Spleen (tissue), 11 donors: ENCODE measurements around the gene TRABD2A. TPM values are rescaled to one million over a fixed set of nuclear protein-coding genes. Genes with fewer than 3 reads are reported as not detected.
"Not testable (repeated sequence)": the region's sequence is repeated elsewhere in the genome, so short reads cannot be mapped to it uniquely, and the experiment has no call there.

Experiments used
- DNase-seq: peaks from one replicate; pipeline ENCODE4 v3.0.0-alpha.2; 2020
- H3K27ac ChIP-seq, 8 donors: fragments of 200-600 bp; sonication (generic) in 7 of 8; 1 replicate in 4 of 8; 2 replicates in 4 of 8; pipeline versions ENCODE4 v1.5.0 to v1.8.0; 2016 to 2021; ENCODE audit warnings: inconsistent platforms in 4 of 8, mild to moderate bottlenecking in 4 of 8, moderate library complexity in 1 of 8
- H3K27me3 ChIP-seq, 7 donors: fragments of 200-600 bp; sonication (generic) in 6 of 7; replicated peaks in 1 of 7; 1 replicate in 4 of 7; 2 replicates in 3 of 7; pipeline versions ENCODE4 v1.5.0 to v1.8.0; 2016 to 2021; ENCODE audit warnings: inconsistent platforms in 3 of 7, mild to moderate bottlenecking in 1 of 7
- H3K36me3 ChIP-seq, 6 donors: fragments of 200-600 bp; sonication (generic) in 5 of 6; 1 replicate in 4 of 6; 2 replicates in 2 of 6; pipeline versions ENCODE4 v1.5.0 to v1.8.0; 2016 to 2021; ENCODE audit warnings: inconsistent platforms in 2 of 6
- H3K4me1 ChIP-seq, 6 donors: fragments of 200-600 bp; sonication (generic) in 5 of 6; 1 replicate in 3 of 6; 2 replicates in 3 of 6; pipeline versions ENCODE4 v1.5.0 to v1.8.0; 2016 to 2021; ENCODE audit warnings: inconsistent platforms in 3 of 6
- H3K4me3 ChIP-seq, 8 donors: fragments of 200-600 bp; sonication (generic) in 7 of 8; 1 replicate in 4 of 8; 2 replicates in 4 of 8; pipeline versions ENCODE4 v1.5.0 to v1.8.0; 2016 to 2021; ENCODE audit warnings: inconsistent platforms in 4 of 8, mild to moderate bottlenecking in 4 of 8, moderate library complexity in 2 of 8
- H3K9me3 ChIP-seq, 8 donors: fragments of 200-600 bp; sonication (generic) in 7 of 8; 1 replicate in 4 of 8; 2 replicates in 4 of 8; pipeline versions ENCODE4 v1.5.0 to v1.8.0; 2016 to 2021; ENCODE audit warnings: inconsistent platforms in 4 of 8
- POLR2A ChIP-seq, 3 donors: fragments of 450-650 bp; IDR thresholded peaks; one replicate each; pipeline ENCODE4 v1.5.1; 2017; ENCODE audit warnings: antibody characterized with exemption in 3 of 3, mild to moderate bottlenecking in 1 of 3
- POLR2AphosphoS5 ChIP-seq, 3 donors: sonication (generic); formaldehyde crosslinking; IDR thresholded peaks; one replicate each; pipeline ENCODE4 v1.5.1; 2017; ENCODE audit warnings: antibody characterized with exemption in 3 of 3
- WGBS, 5 donors: extraction: QIAGEN DNeasy Blood & Tissue Kit in 3 of 5; methylation state at CpG; one replicate each; pipeline versions ENCODE4 v1.1.5 to v1.1.7; 2013 to 2018; 5-methylcytosine and 5-hydroxymethylcytosine counted together
- intact Hi-C: fragments of 100-400 bp; cut with DNase I; formaldehyde crosslinking; loops from one replicate; pipeline ENCODE4 v1.15.0; 2023; ENCODE audit warnings: low total_unique reads
- polyA plus RNA-seq, 3 donors: library from polyadenylated mRNA; stranded (reverse); fragments of 200-250 nt; gene quantifications; one replicate each; pipeline ENCODE4 v1.2.1, GENCODE V29; 2013
- total RNA-seq, 7 donors: library from RNA; depleted of rRNA in 3 of 7; stranded (reverse); fragments of >200 nt in 3 of 7; fragmentation: NEBNext Ultra II Directional in 4 of 7; extraction: Animal tissue kit (Norgen Biotek cat#: 25700) in 4 of 7; gene quantifications; one replicate each; pipeline versions ENCODE4 v1.1.0 to v1.2.1, GENCODE V29; 2016 to 2021
- TF ChIP-seq, protein P1 (sequence below), 11 experiments: fragments of 200-600 bp in 7 of 11; fragments of 450-650 bp in 4 of 11; sonication (generic) in 4 of 11; IDR thresholded peaks in 8 of 11; conservative IDR thresholded peaks in 3 of 11; 1 replicate in 7 of 11; 2 replicates in 4 of 11; pipeline versions ENCODE4 v1.4.0 to v1.8.0; 2016 to 2021; ENCODE audit warnings: antibody characterized with exemption in 11 of 11, inconsistent platforms in 4 of 11, mild to moderate bottlenecking in 1 of 11
- donor health status: healthy with polysubstance abuse.
- donor health status: DM: no; HTN: no; CAD: no; lungs with moderate emphysema.
- donor health status: DM: no; HTN: no; CAD: no.
- donor health status: Bipolar disorder and iron deficiency.
- donor health status: healthy.
- donor health status: DM: no; HTN: no; CAD: no.
- donor health status: DM: yes; HTN: yes; CAD: no.

TRABD2A gene
- total and polyA plus RNA-seq, 10 donors, result 4.5 to 12.5 (median 8.3) TPM

DNA sequence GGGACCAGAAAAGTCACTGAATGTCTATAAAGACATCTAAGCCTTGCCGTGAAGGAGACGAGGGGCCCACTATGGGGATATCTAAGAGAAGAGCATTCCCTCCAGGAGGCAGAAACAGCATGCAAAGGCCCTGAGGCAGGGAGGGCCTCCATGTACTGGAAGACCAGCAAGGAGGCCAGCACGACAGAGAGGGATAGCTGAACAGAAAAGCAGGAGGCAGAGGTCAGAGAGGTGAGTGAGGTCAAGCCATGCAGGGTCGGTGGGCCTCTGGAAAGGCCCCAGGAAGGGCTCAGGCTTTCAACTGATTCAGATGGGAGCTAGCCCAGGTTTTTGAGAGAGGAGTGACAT, 5.7 kb downstream of the TRABD2A start:
- no peak for TF ChIP-seq POLR2AphosphoS5 (IDR thresholded peaks at IDR 0.05)
- no peak for TF ChIP-seq POLR2A (IDR thresholded peaks at IDR 0.05)
- TF ChIP-seq, protein P1, sequence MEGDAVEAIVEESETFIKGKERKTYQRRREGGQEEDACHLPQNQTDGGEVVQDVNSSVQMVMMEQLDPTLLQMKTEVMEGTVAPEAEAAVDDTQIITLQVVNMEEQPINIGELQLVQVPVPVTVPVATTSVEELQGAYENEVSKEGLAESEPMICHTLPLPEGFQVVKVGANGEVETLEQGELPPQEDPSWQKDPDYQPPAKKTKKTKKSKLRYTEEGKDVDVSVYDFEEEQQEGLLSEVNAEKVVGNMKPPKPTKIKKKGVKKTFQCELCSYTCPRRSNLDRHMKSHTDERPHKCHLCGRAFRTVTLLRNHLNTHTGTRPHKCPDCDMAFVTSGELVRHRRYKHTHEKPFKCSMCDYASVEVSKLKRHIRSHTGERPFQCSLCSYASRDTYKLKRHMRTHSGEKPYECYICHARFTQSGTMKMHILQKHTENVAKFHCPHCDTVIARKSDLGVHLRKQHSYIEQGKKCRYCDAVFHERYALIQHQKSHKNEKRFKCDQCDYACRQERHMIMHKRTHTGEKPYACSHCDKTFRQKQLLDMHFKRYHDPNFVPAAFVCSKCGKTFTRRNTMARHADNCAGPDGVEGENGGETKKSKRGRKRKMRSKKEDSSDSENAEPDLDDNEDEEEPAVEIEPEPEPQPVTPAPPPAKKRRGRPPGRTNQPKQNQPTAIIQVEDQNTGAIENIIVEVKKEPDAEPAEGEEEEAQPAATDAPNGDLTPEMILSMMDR (IDR thresholded peaks at IDR 0.05 in 8 of 11, conservative IDR thresholded peaks at IDR 0.05 in 3 of 11), result no peak
- no peak for DNase-seq
- intact Hi-C loops, result no loop called here
- H3K36me3 ChIP-seq, result no peaks in the 10 kb centered on the region
- peaks cover 0 to 21% (median 8%) of the 10 kb centered on the region in 7 donors for H3K27me3 ChIP-seq
- peaks cover 2 to 23% (median 11%) of the 10 kb centered on the region in 6 donors for H3K4me1 ChIP-seq
- WGBS, 5 donors, result 66 to 87% (median 82%) methylated on average over 4 of the region's 4 CpGs
- H3K9me3 ChIP-seq, result no peaks in the 10 kb centered on the region
- peak overlapping the region in 4 of 8 donors; percentile 5 to 42 (median 14) for H3K27ac ChIP-seq
- H3K4me3 ChIP-seq, result no peak overlapping the region

GRCh38 chr2:84874381-84875212, 6.3 kb downstream of the TRABD2A start:
- no peak overlapping the region for H3K4me3 ChIP-seq
- peaks cover 0 to 15% (median 3%) of the 10 kb centered on the region in 7 donors for H3K27me3 ChIP-seq
- H3K27ac ChIP-seq, result peak overlapping the region in 3 of 8 donors; percentile 5 to 42 (median 21)
- no peak for DNase-seq
- H3K4me1 ChIP-seq, result peaks cover 0 to 17% (median 5%) of the 10 kb centered on the region in 6 donors
- intact Hi-C loops, result no loop called here
- H3K9me3 ChIP-seq, result no peaks in the 10 kb centered on the region
- no peak for TF ChIP-seq POLR2AphosphoS5 (IDR thresholded peaks at IDR 0.05)
- no peaks in the 10 kb centered on the region for H3K36me3 ChIP-seq
- 69 to 83% (median 80%) methylated on average over 6 to 7 of the region's 7 CpGs for WGBS, 5 donors

GRCh38 chr2:84873350-84873749, 7.5 kb downstream of the TRABD2A start:
- WGBS, 5 donors, result 81 to 84% (median 82%) methylated on average over 5 of the region's 5 CpGs
- peaks cover 0 to 4% (median 0%) of the 10 kb centered on the region in 6 donors for H3K4me1 ChIP-seq
- H3K9me3 ChIP-seq, result no peaks in the 10 kb centered on the region
- intact Hi-C loops, result no loop called here
- H3K4me3 ChIP-seq, result no peak overlapping the region
- no peaks in the 10 kb centered on the region for H3K36me3 ChIP-seq
- H3K27ac ChIP-seq, result no peak overlapping the region
- H3K27me3 ChIP-seq, result peaks cover 0 to 4% (median 0%) of the 10 kb centered on the region in 7 donors
- TF ChIP-seq POLR2AphosphoS5 (IDR thresholded peaks at IDR 0.05), result no peak
- TF ChIP-seq, protein P1 (IDR thresholded peaks at IDR 0.05 in 8 of 11, conservative IDR thresholded peaks at IDR 0.05 in 3 of 11), result no peak
- no peak for TF ChIP-seq POLR2A (IDR thresholded peaks at IDR 0.05)
- DNase-seq, result no peak

DNA sequence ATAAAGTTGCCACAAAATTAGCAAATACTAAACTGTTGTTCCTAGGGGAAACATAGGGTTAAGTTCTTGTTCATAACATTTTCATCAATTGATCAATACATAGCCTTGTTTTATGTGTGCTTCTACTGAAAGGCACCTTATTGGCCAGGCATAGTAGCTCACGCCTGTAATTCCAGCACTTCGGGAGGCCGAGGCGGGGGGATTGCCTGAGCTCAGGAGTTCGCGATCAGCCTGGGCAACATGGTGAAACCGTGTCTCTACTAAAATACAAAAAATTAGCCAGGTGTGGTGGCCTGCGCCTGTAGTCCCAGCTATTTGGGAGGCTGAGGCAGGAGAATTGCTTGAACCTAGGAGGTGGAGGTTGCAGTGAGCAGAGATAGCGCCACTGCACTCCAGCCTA, 8.2 kb downstream of the TRABD2A start:
- H3K27ac ChIP-seq, DNase-seq: not testable (repeated sequence)
- 87 to 98% (median 95%) methylated on average over 9 of the region's 9 CpGs for WGBS, 5 donors

GRCh38 chr2:84870306-84870705, 10.6 kb downstream of the TRABD2A start:
- peaks cover 0 to 7% (median under 1%) of the 10 kb centered on the region in 6 donors for H3K4me1 ChIP-seq
- no peak overlapping the region for H3K4me3 ChIP-seq
- no peak for TF ChIP-seq POLR2AphosphoS5 (IDR thresholded peaks at IDR 0.05)
- TF ChIP-seq, protein P1 (IDR thresholded peaks at IDR 0.05 in 8 of 11, conservative IDR thresholded peaks at IDR 0.05 in 3 of 11), result peak in 1 of 11 experiments; percentile 16
- TF ChIP-seq POLR2A (IDR thresholded peaks at IDR 0.05), result no peak
- WGBS, 5 donors, result 70 to 90% (median 84%) methylated on average over 7 to 11 of the region's 11 CpGs
- no peaks in the 10 kb centered on the region for H3K9me3 ChIP-seq
- no peak overlapping the region for H3K27ac ChIP-seq
- no peak for DNase-seq
- H3K36me3 ChIP-seq, result no peaks in the 10 kb centered on the region
- no peaks in the 10 kb centered on the region for H3K27me3 ChIP-seq
- intact Hi-C loops, result no loop called here

More for the DNA sequence above, 8.2 kb downstream of the TRABD2A start:
- H3K9me3 ChIP-seq, H3K4me1 ChIP-seq, H3K4me3 ChIP-seq, H3K36me3 ChIP-seq, H3K27me3 ChIP-seq, intact Hi-C loops: not testable (repeated sequence)

DNA sequence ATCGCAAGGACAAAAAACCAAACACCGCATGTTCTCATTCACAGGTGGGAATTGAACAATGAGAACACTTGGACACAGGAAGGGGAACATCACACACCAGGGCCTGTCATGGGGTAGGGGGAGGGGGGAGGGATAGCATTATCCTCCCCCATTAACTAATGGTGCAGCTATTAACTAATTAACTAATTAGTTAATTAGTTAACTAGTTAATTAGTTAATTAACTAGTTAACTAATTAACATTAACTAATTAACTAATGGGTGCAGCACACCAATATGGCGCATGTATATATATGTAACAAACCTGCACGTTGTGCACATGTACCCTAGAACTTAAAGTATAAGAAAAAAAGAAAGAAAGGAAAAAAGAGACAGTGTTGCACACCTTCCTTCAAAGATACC, 12.6 kb downstream of the TRABD2A start:
- peaks cover 0 to 15% (median 1%) of the 10 kb centered on the region in 6 donors for H3K4me1 ChIP-seq
- not testable (repeated sequence) for H3K9me3 ChIP-seq, H3K4me3 ChIP-seq, H3K36me3 ChIP-seq, H3K27me3 ChIP-seq, DNase-seq, H3K27ac ChIP-seq
- intact Hi-C loops, result loop anchor here (5.0 kb wide), 2 partner anchors 59 to 371 kb away; no protein-coding TSS in a partner anchor
- 90 to 100% (median 92%) methylated on average over 2 to 4 of the region's 4 CpGs for WGBS, 5 donors
